Caki2 (cell line): Measurements from ENCODE around the gene PLA2G3. TPM values are rescaled to one million over a fixed set of nuclear protein-coding genes. Genes with fewer than 3 reads are reported as not detected.

ENCODE experiments used
- DNase-seq: peaks from one replicate; pipeline ENCODE4 v3.0.0-alpha.2; 2015; ENCODE audit warnings: low read depth
- in situ Hi-C: cut with HindIII; loops from 2 replicates; pipeline ENCODE4 v1.10.0; 2016; ENCODE audit warnings: low sequenced_read_pairs, low pct_unique_long_range_greater_than_20kb, mixed read lengths
- total RNA-seq: library from RNA; depleted of rRNA; stranded (reverse); fragments of >200 nt; shearing (Covaris generic); gene quantifications from 2 replicates; pipeline ENCODE4 v1.2.3, GENCODE V29; 2014; ENCODE audit warnings: low replicate concordance

PLA2G3 gene
- total RNA-seq, 1 experiment from 2014 or later, result not detected

DNA sequence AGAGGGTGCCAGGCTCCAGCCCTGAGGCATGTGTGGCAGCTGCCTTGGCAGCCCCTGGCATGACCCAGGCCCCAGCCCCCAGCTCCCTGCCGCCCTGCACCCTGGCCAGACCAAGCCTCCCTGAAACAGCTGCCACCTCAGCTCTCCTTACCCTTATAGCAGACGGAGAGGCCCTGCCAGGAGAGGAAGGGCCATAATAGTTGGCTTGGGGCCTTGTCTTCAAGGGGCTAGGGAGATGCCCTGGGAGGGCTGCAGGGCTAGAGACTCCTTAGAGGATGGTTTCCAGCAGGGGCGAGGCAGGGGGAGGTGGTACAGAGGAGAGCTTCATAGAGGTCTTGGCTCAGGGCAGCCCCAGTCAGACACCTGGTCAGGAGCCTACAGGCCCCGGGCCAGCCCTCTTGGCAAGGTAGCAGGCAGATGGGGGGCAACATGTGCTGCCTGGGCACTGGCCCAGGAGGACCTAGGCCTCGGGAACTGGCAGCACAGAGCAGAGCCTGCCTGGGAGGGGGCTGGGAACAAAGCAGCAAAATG lies 46.2 kb downstream of the PLA2G3 start:
- no peak for DNase-seq
- in situ Hi-C loops, result no loop called here

DNA sequence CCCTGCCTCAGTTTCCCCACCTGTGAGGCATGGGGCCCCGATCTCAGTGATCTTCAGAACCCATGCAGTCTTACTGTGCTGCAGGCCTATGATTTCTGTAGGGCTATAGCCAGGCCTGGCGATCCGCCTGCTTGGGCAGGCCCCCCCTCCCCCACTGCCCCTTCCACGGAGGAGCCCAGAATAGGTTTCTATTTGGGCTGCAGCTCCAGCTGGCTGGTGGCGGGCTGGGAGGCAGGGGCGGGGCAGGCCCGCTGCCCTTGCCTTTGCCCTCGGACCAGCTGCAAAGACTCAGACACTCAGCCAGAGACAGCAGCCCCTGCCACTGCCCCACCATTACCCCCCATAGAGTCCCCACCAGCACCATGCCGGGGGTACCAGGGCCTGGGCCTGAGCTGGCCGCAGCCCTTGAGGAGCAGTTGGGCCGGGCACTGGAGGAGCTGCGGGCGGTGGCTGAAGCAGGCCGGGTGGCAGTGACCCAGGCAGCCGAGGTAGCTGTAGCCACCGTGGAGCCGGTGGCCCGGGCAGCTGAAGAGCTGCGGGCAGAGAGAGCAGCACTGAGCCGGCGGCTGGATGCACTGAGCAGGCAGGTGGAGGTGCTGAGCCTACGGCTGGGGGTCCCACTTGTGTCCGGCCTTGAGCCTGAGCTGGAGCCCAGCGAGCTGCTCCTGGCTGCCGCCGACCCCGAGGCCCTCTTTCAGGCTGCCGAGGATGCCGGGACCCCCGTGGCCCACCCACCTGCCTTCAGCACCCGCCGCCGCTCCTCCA lies 47.0 kb downstream of the PLA2G3 start:
- DNase-seq, result no peak
- in situ Hi-C loops, result no loop called here

DNA sequence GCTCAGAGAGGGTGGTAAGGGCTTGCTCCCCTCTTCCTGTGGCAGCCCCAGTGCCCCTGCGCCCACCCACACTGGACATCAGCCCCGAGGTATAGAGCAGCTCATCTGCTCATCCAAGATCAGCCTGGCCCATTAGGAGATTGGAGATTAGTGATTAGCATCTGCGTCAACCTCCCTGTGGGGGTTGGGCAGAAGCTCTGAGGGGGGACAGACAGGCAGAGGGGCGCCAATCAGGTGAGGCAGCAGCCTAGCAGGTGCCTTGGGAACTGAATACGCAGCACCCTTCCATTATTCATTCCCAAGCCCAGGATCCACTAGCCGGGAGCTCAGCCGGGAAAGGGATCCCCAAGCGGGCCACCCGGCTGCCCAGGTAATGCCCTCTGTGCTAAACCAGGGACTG lies 48.1 kb downstream of the PLA2G3 start:
- no peak for DNase-seq
- in situ Hi-C loops, result no loop called here

DNA sequence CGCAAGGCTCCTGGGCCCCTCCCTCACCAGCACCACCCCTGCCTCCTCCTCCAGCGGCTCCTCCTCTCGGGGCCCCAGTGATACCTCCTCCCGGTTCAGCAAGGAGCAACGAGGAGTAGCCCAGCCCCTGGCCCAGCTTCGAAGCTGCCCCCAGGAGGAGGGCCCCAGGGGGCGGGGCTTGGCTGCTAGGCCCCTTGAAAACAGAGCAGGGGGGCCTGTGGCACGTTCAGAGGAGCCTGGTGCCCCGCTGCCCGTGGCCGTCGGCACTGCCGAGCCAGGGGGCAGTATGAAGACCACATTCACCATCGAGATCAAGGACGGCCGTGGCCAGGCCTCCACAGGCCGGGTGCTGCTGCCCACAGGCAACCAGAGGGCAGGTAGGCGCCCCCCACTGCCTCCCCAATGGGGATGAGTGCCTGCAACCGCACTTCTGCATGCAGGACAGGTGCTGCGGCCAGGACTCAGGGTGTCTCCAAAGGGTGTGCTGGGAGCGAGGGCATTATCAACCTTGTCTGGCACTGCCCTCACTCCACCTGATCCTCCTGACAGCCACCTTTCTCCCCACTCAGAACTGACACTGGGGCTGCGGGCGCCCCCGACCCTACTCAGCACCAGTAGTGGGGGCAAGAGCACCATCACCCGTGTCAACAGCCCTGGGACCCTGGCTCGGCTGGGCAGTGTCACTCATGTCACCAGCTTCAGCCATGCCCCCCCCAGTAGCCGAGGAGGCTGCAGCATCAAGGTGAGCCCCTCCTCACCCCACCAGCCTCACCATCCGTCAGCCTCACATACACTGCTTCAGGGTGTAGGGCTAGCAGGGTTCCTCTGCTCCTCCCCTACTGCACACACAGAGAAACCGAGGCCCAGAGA lies 49.0 kb downstream of the PLA2G3 start:
- DNase-seq, result no peak
- in situ Hi-C loops, result no loop called here

DNA sequence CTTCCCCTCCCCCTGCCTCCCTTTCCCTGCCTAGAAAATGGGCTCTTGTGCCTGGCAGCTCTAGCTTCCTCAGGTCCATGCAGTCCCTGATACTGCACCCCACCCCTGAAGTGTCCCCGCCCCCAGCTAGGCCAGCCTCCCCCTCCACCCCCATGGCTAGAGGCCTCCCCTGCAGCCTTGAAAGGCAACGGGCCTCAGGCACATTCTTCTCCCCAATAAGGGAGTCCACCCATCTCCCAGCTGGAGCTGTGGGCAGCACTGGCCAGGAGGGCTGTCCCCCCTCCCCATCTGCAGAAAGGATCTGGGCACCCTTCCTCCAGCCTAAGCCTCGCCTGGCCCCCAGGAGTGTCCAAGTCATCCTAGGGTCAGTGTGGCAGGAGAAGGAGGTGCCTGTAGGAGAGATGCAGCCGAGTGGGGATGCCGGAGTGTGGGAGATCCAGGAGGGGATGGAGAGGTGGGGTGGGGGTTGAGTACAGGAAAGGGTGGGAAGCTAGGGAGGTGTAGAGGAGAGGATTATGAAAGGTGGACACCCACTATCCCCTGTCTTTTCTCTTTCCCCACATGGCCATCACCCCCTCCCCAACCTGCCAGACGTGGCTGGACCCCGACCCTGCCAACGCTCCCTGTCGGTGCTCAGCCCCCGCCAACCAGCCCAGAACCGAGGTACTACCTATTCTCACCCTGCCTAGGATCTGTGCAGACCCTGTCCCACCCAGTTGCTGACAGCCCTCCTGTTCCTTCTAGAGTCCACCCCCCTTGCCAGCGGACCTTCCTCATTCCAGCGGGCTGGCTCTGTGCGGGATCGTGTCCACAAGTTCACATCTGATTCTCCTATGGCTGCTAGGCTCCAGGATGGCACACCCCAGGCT lies 49.9 kb downstream of the PLA2G3 start:
- DNase-seq, result no peak
- in situ Hi-C loops, result no loop called here

DNA sequence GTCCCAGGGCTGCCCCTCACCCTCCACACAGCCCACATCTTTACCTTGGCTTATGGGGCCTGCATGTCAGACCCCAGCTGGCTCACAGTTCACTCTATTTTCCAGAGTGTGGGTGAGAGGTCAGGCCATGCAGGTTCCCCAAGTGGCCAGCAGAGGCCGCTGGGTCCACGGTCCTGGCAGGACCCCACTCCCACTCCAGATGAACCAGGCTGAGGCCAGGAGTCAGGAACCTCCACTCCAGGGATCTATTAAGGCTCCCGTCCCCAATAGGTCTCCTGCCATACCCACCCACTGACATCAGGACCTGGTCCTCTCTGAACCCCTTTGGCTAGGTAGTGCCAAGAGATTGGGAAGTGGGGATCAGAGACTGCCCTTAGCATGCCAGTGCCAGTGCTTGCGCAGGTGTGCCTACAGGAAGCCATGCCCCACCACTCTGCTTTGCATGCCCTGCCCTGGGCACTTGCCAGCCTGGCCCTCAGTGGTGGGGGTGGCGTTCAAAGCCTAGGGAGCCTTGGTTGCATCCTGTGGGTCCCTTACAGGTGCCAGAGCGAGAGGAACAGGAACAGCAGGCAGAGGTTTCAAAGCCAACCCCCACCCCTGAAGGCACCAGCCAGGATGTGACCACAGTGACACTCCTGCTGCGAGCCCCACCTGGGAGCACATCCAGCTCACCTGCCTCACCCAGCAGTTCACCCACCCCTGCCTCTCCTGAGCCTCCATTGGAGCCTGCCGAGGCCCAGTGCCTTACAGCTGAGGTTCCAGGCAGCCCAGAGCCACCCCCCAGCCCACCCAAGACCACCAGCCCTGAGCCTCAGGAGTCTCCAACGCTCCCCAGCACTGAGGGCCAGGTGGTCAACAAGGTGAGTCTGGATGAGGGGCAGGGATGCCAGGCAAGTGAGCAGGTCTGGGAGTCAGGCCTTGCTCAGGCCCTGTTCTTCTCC lies 50.9 kb downstream of the PLA2G3 start:
- in situ Hi-C loops, result no loop called here
- DNase-seq, result peak; percentile 27

DNA sequence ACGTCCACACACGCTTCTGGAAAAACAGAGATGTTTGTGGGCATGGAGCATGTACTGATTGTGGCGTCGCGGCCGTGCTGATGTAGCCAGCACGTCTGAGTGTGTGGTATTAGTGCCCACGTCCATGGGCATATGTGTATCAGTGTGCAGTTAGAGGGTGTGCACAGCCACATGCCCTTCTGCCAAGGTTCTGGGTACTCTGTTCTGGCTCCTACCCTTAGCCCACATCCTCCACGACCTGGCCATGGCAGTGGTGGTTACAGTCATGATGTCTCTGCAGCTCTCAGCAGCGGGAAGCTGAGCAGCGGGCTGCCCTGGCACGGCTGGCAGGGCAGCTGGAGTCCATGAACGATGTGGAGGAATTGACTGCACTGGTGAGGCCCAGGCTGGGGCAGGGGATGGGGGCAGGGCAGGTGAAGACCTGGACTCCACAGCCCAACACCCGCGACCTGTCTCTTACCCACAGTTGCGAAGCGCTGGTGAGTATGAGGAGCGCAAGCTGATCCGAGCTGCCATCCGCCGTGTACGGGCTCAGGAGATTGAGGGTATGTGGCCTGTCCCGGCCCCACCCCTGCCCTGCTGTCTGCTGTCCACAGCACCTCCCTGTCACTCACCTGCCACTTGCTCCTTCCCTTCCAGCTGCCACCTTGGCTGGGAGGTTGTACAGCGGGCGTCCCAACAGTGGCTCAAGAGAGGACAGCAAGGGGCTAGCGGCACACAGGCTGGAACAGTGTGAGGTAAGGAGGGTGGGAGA lies 51.9 kb downstream of the PLA2G3 start:
- no peak for DNase-seq
- in situ Hi-C loops, result no loop called here

DNA sequence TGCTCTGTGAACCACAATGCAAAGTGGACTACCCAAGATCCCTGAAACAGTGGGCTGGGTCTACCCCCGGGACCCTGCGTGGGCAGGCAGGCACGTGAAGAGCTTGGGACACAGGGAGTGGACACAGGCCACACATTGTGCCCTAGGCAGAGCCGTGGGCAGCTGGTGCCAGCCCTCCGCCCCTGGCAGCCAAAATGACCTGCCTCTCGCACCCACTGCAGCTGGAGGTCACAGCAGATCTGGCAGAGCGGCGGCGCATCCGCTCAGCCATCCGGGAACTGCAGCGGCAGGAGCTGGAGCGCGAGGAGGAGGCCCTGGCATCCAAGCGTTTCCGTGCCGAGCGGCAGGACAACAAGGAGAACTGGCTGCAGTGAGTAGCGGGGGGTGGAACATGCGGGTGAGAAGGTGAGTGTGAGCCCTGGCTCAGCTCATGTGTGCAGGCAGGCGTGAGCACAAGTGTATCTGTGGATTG lies 52.5 kb downstream of the PLA2G3 start:
- in situ Hi-C loops, result no loop called here
- DNase-seq, result no peak

DNA sequence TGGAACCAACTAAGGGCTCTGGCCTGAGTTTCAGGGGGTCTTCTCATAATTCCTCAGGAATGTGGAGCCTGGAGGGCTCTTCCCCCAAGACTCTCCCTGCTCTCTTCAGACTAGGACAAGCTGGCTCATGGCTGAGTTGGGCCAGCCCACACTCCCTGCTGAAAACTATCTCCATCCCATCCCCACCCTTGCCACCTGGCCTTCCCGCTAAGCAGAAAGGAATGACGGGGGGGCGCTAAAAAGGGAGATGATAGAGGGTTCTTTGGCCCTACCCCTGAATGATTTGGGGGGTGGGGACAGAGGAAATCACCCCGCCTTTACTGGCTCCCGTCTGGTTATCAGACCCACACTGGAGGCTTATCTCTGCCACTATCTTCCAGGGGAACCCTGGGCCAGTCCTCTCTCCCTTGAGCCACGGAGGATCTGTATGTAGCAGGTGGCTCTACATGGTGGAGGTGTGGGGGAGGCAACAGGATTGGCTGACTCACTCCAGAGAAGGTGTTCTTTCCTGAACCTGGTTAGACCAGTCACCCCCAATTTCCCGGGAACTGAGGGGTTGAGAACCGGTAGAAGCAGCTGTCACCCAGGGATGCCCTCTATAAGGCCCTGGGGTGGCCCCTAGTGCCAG lies 53.5 kb downstream of the PLA2G3 start:
- no peak for DNase-seq
- in situ Hi-C loops, result no loop called here

DNA sequence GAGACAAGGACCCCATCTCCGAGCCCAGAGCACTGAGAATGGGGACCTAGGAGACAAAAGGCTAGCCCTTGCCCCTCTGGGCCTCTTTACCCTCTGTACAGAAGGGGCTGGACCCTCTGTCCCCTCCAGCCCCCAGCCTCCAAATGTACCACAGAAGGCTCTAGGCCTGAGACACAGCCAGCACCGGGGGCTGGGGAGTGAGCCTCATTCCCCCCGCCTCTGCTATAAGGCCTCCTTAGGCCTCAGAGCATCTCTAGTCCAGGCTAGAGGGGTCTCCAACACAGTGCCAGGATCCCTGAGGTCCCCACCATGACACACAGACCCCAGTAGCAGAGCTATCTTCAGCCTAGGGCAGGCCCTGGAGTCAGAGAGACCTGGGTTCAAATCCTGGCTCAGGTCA lies 54.4 kb downstream of the PLA2G3 start:
- in situ Hi-C loops, result no loop called here

DNA sequence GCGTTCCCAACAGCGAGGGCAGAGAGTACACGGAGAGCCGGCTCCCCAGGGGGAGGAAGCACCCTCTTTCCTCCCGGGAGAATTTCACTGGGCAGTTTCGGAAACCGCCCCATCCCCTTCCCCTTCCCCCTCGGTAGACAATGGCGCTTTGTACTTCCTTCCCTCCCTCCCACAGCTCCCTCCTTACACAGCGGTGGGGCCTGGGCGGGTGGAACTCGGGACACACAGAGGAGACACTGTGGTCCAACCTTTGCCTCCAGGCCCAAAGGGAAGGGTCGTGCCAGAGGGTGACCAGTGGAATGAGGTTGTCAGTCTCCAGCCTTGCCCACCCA lies 54.8 kb downstream of the PLA2G3 start:
- in situ Hi-C loops, result no loop called here
- DNase-seq, result no peak

More for the DNA sequence above, 54.4 kb downstream of the PLA2G3 start:
- no peak for DNase-seq

DNA sequence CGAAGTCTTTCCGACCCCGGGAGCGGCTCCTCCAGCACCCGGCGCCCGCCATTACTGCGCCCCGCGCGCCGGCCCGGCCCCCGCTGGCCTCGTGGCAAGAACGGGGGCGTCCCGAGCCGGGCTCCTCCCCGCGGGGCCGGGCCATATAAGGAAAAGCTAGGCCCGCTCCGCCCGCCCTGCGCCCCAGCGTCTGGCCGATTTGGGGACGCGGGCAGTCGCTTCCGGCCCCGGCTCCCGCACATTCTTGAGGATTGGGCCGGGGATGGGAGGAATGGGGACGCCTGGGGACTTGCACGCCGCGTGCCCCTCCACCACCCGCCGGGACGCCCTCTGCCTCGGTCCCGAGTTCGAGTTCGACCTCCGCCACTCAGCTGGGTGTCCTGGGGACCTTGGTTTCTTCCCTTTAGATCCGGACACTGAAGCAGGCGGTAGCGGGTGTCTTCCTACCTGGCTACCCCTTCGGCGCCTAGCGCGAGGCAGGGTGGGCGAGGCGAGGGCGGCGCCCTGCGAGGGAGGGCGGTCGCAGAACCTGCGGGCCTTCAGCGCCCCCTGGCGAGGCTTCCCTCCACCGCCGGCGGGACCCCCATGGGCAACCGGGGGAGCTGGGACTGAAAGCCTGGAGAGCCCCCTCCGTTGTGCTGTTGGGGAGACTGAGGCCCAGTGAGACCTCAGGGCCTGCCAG lies 55.4 kb downstream of the PLA2G3 start:
- no peak for DNase-seq
- in situ Hi-C loops, result no loop called here
